Memory B cell (primary cell): Measurements from ENCODE around the gene PHF14.
A peak's percentile ranks its signal among the peaks of the same experiment; 100 is the strongest.
"Not testable (repeated sequence)": the region's sequence is repeated elsewhere in the genome, so short reads cannot be mapped to it uniquely, and the experiment has no call there.

Source experiments
- ATAC-seq: fragments of 150-1000 bp; cut with Tn5 transposase; 2 replicates; pipeline ENCODE4 v1.10.0; 2021; ENCODE audit warnings: low read depth, mild to moderate bottlenecking, moderate library complexity
- DNase-seq, 2 donors: peaks; one replicate each; pipeline ENCODE4 v3.0.0; 2022; ENCODE audit warnings: low spot score in 2 of 2
- H3K27ac Mint-ChIP-seq: one replicate; pipeline ENCODE4 v1.8.0; 2022; ENCODE audit warnings: mild to moderate bottlenecking, moderate library complexity, mixed read lengths
- H3K27me3 Mint-ChIP-seq: one replicate; pipeline ENCODE4 v1.8.0; 2022; ENCODE audit warnings: mixed read lengths
- H3K36me3 Mint-ChIP-seq: one replicate; pipeline ENCODE4 v1.8.0; 2022; ENCODE audit warnings: mild to moderate bottlenecking, mixed read lengths
- H3K4me1 Mint-ChIP-seq: one replicate; pipeline ENCODE4 v1.8.0; 2022; ENCODE audit warnings: mixed read lengths
- H3K4me3 Mint-ChIP-seq: one replicate; pipeline ENCODE4 v1.8.0; 2022; ENCODE audit warnings: mild to moderate bottlenecking, moderate library complexity, mixed read lengths
- H3K9me3 Mint-ChIP-seq: one replicate; pipeline ENCODE4 v1.8.0; 2022; ENCODE audit warnings: mixed read lengths

Gene PHF14

GRCh38 chr7:10953078-10953750 lies 20.5 kb upstream of the PHF14 start:
- H3K27ac Mint-ChIP-seq, H3K36me3 Mint-ChIP-seq, H3K9me3 Mint-ChIP-seq, ATAC-seq, H3K27me3 Mint-ChIP-seq, H3K4me1 Mint-ChIP-seq, H3K4me3 Mint-ChIP-seq, DNase-seq: not testable (repeated sequence)

- peaks cover 3% of the 10 kb centered on the region for H3K9me3 Mint-ChIP-seq
- no peak for DNase-seq
- peaks cover 4% of the 10 kb centered on the region for H3K27me3 Mint-ChIP-seq
- peaks cover 5% of the 10 kb centered on the region for H3K36me3 Mint-ChIP-seq
- no peak for ATAC-seq
- H3K4me1 Mint-ChIP-seq, result peaks cover 3% of the 10 kb centered on the region
- no peak overlapping the region for H3K27ac Mint-ChIP-seq
- H3K4me3 Mint-ChIP-seq, result no peak overlapping the region
Observed at GRCh38 chr7:10956528-10956927, 17.1 kb upstream of the PHF14 start.

GRCh38 chr7:10960242-10960641 lies 13.4 kb upstream of the PHF14 start:
- ATAC-seq, result not testable (repeated sequence)

GRCh38 chr7:10965016-10965415 lies 8.7 kb upstream of the PHF14 start:
- not testable (repeated sequence) for H3K27me3 Mint-ChIP-seq, H3K9me3 Mint-ChIP-seq

More at GRCh38 chr7:10960242-10960641, 13.4 kb upstream of the PHF14 start:
- not testable (repeated sequence) for H3K4me3 Mint-ChIP-seq, H3K27me3 Mint-ChIP-seq, H3K36me3 Mint-ChIP-seq, H3K4me1 Mint-ChIP-seq, DNase-seq, H3K9me3 Mint-ChIP-seq, H3K27ac Mint-ChIP-seq

GRCh38 chr7:10972174-10972573 lies 1.5 kb upstream of the PHF14 start:
- Mint-ChIP-seq H3K4me1 (peaks cover 17% of the 10 kb centered on the region), H3K27me3 (peaks cover 1% of the 10 kb centered on the region), H3K9me3 (no peaks in the 10 kb centered on the region), H3K36me3 (peaks cover 7% of the 10 kb centered on the region), H3K4me3 (peak overlapping the region; percentile 92), H3K27ac (no peak overlapping the region)
- no peak for ATAC-seq
- no peak for DNase-seq

More at GRCh38 chr7:10965016-10965415, 8.7 kb upstream of the PHF14 start:
- H3K4me1 Mint-ChIP-seq, ATAC-seq, H3K4me3 Mint-ChIP-seq, DNase-seq, H3K27ac Mint-ChIP-seq, H3K36me3 Mint-ChIP-seq: not testable (repeated sequence)

- ATAC-seq (peak; percentile 2), DNase-seq (peak; percentile 6 to 28)
- H3K4me3 Mint-ChIP-seq, result peak overlapping the region; percentile 92
- peaks cover 23% of the 10 kb centered on the region for H3K4me1 Mint-ChIP-seq
- peaks cover 12% of the 10 kb centered on the region for H3K36me3 Mint-ChIP-seq
- H3K9me3 Mint-ChIP-seq, result no peaks in the 10 kb centered on the region
- H3K27ac Mint-ChIP-seq, result peak overlapping the region; percentile 92
- H3K27me3 Mint-ChIP-seq, result peaks cover 1% of the 10 kb centered on the region
Observed at GRCh38 chr7:10973942-10974911, 555 bp downstream of the PHF14 start.

GRCh38 chr7:10977113-10977512 lies 3.4 kb downstream of the PHF14 start:
- Mint-ChIP-seq H3K27ac (no peak overlapping the region), H3K9me3 (no peaks in the 10 kb centered on the region), H3K27me3 (no peaks in the 10 kb centered on the region), H3K4me1 (peaks cover 30% of the 10 kb centered on the region), H3K36me3 (peaks cover 14% of the 10 kb centered on the region), H3K4me3 (no peak overlapping the region)
- DNase-seq, result no peak
- ATAC-seq, result no peak

- Mint-ChIP-seq H3K4me3 (no peak overlapping the region), H3K4me1 (peaks cover 24% of the 10 kb centered on the region)
Observed at GRCh38 chr7:10981317-10981716, 7.6 kb downstream of the PHF14 start.

GRCh38 chr7:10990748-10991147 lies 17.1 kb downstream of the PHF14 start:
- H3K4me3 Mint-ChIP-seq, ATAC-seq, DNase-seq, H3K4me1 Mint-ChIP-seq, H3K9me3 Mint-ChIP-seq, H3K27ac Mint-ChIP-seq, H3K27me3 Mint-ChIP-seq: not testable (repeated sequence)
- H3K36me3 Mint-ChIP-seq, result peaks cover 21% of the 10 kb centered on the region

More at GRCh38 chr7:10981317-10981716, 7.6 kb downstream of the PHF14 start:
- no peak for DNase-seq
- Mint-ChIP-seq H3K36me3 (peaks cover 22% of the 10 kb centered on the region), H3K9me3 (no peaks in the 10 kb centered on the region), H3K27ac (no peak overlapping the region), H3K27me3 (no peaks in the 10 kb centered on the region)
- ATAC-seq, result no peak

- H3K4me3 Mint-ChIP-seq, H3K27me3 Mint-ChIP-seq, H3K9me3 Mint-ChIP-seq, ATAC-seq, H3K27ac Mint-ChIP-seq, DNase-seq: not testable (repeated sequence)
- H3K4me1 Mint-ChIP-seq, result peaks cover 17% of the 10 kb centered on the region
- peaks cover 31% of the 10 kb centered on the region for H3K36me3 Mint-ChIP-seq
Observed at GRCh38 chr7:10995482-10996166, 22.0 kb downstream of the PHF14 start.

- H3K4me3 Mint-ChIP-seq, result no peak overlapping the region
- peaks cover 24% of the 10 kb centered on the region for H3K4me1 Mint-ChIP-seq
- ATAC-seq, result no peak
- no peaks in the 10 kb centered on the region for H3K27me3 Mint-ChIP-seq
- peaks cover 3% of the 10 kb centered on the region for H3K9me3 Mint-ChIP-seq
- peaks cover 28% of the 10 kb centered on the region for H3K36me3 Mint-ChIP-seq
- peak overlapping the region; percentile 32 for H3K27ac Mint-ChIP-seq
- no peak for DNase-seq
Observed at GRCh38 chr7:10998996-10999757, 25.5 kb downstream of the PHF14 start.

- H3K27me3 Mint-ChIP-seq, result no peaks in the 10 kb centered on the region
- H3K4me1 Mint-ChIP-seq, result peaks cover 11% of the 10 kb centered on the region
- H3K36me3 Mint-ChIP-seq, result peaks cover 28% of the 10 kb centered on the region
- H3K4me3 Mint-ChIP-seq, result no peak overlapping the region
- no peak overlapping the region for H3K27ac Mint-ChIP-seq
- no peaks in the 10 kb centered on the region for H3K9me3 Mint-ChIP-seq
- DNase-seq (no peak), ATAC-seq (no peak)
Observed at GRCh38 chr7:11005202-11005601, 31.5 kb downstream of the PHF14 start.

GRCh38 chr7:11006291-11006690 lies 32.6 kb downstream of the PHF14 start:
- H3K4me3 Mint-ChIP-seq, result no peak overlapping the region
- no peaks in the 10 kb centered on the region for H3K27me3 Mint-ChIP-seq
- H3K4me1 Mint-ChIP-seq, result peaks cover 8% of the 10 kb centered on the region
- H3K9me3 Mint-ChIP-seq, result no peaks in the 10 kb centered on the region
- peak overlapping the region; percentile 6 for H3K27ac Mint-ChIP-seq
- no peak for DNase-seq
- ATAC-seq, result no peak
- peaks cover 27% of the 10 kb centered on the region for H3K36me3 Mint-ChIP-seq
